GM19438 (cell line): ENCODE data around the gene PCDHA5.
"Not testable (repeated sequence)": the region's sequence is repeated elsewhere in the genome, so short reads cannot be mapped to it uniquely, and the experiment has no call there.

Experiments used
- ATAC-seq: cut with Tn5 transposase; IDR thresholded peaks from one replicate; pipeline ENCODE4 v1.9.1; 2021; ENCODE audit warnings: low read depth; ENCODE audit not compliant: unreplicated experiment

Gene PCDHA5

GRCh38 chr5:140821375-140822280 is at the start of gene PCDHA5:
TSS of gene PCDHA5 (plus strand) at chr5:140821613.
- ATAC-seq: no peak

- ATAC-seq: no peak
Observed at GRCh38 chr5:140780512-140780911, 40.9 kb upstream of the PCDHA5 start.

GRCh38 chr5:140785905-140786686 is 35.3 kb upstream of the PCDHA5 start, which contains the start of gene PCDHA1:
TSS of gene PCDHA1 (plus strand) at chr5:140786140.
- no peak for ATAC-seq

- not testable (repeated sequence) for ATAC-seq
Observed at GRCh38 chr5:140787422-140787821, 34.0 kb upstream of the PCDHA5 start.

- ATAC-seq: not testable (repeated sequence)
Observed at GRCh38 chr5:140787849-140788504, 33.4 kb upstream of the PCDHA5 start.

- no peak for ATAC-seq
Observed at GRCh38 chr5:140791089-140791488, 30.3 kb upstream of the PCDHA5 start.

- no peak for ATAC-seq
Observed at GRCh38 chr5:140794595-140795258, 26.7 kb upstream of the PCDHA5 start, which contains the start of gene PCDHA2. TSS of gene PCDHA2 (plus strand) at chr5:140794852.

- no peak for ATAC-seq
Observed at GRCh38 chr5:140795259-140795641, 26.2 kb upstream of the PCDHA5 start.

- not testable (repeated sequence) for ATAC-seq
Observed at GRCh38 chr5:140796072-140796717, 25.2 kb upstream of the PCDHA5 start.

GRCh38 chr5:140796718-140797095 is 24.7 kb upstream of the PCDHA5 start:
- no peak for ATAC-seq

- ATAC-seq: no peak
Observed at GRCh38 chr5:140800816-140801493, 20.5 kb upstream of the PCDHA5 start, which contains the start of gene PCDHA3. TSS of gene PCDHA3 (plus strand) at chr5:140801057.

- ATAC-seq: no peak
Observed at GRCh38 chr5:140801494-140801841, 19.9 kb upstream of the PCDHA5 start.

- ATAC-seq: not testable (repeated sequence)
Observed at GRCh38 chr5:140802381-140802780, 19.0 kb upstream of the PCDHA5 start.

- no peak for ATAC-seq
Observed at GRCh38 chr5:140802781-140803271, 18.6 kb upstream of the PCDHA5 start.

- ATAC-seq: no peak
Observed at GRCh38 chr5:140806834-140807775, 14.3 kb upstream of the PCDHA5 start, which contains the start of gene PCDHA4. TSS of gene PCDHA4 (plus strand) at chr5:140807068.

GRCh38 chr5:140808241-140808888 is 13.0 kb upstream of the PCDHA5 start:
- not testable (repeated sequence) for ATAC-seq

GRCh38 chr5:140808889-140809291 is 12.5 kb upstream of the PCDHA5 start:
- no peak for ATAC-seq

GRCh38 chr5:140822281-140822629 is 842 bp downstream of the PCDHA5 start:
- ATAC-seq: no peak
